Kidney epithelial cell (primary cell): ENCODE measurements around the gene REN. TPM values are rescaled to one million over a fixed set of nuclear protein-coding genes. Genes with fewer than 3 reads are reported as not detected.

Experiments used
- DNase-seq: peaks from one replicate; pipeline ENCODE4 v3.0.0-alpha.2; 2010; ENCODE audit warnings: low read depth
- H3K27me3 ChIP-seq: 2 replicates; pipeline ENCODE4 v1.6.0; 2011; ENCODE audit warnings: low read length; ENCODE audit not compliant: control insufficient read depth, insufficient read depth
- H3K36me3 ChIP-seq: 2 replicates; pipeline ENCODE4 v1.5.1; 2011; ENCODE audit warnings: low read length; ENCODE audit not compliant: control insufficient read depth, insufficient read depth
- H3K4me3 ChIP-seq: 2 replicates; pipeline ENCODE4 v1.5.1; 2011; ENCODE audit warnings: low read depth, mild to moderate bottlenecking, control low read depth, low read length
- total RNA-seq: library from RNA; depleted of rRNA; stranded (reverse); fragments of >200 nt; gene quantifications from 2 replicates; pipeline ENCODE4 v1.2.3, GENCODE V29; 2015
- TF ChIP-seq, protein P1 (sequence below): IDR thresholded peaks from 2 replicates; pipeline ENCODE4 v1.5.1; 2011; ENCODE audit warnings: mild to moderate bottlenecking, moderate library complexity, low read length, control low read depth, inconsistent platforms; ENCODE audit not compliant: insufficient read depth, poor library complexity, severe bottlenecking

The REN gene
- total RNA-seq, 1 donor from 2014 or later: 5.2 TPM

DNA sequence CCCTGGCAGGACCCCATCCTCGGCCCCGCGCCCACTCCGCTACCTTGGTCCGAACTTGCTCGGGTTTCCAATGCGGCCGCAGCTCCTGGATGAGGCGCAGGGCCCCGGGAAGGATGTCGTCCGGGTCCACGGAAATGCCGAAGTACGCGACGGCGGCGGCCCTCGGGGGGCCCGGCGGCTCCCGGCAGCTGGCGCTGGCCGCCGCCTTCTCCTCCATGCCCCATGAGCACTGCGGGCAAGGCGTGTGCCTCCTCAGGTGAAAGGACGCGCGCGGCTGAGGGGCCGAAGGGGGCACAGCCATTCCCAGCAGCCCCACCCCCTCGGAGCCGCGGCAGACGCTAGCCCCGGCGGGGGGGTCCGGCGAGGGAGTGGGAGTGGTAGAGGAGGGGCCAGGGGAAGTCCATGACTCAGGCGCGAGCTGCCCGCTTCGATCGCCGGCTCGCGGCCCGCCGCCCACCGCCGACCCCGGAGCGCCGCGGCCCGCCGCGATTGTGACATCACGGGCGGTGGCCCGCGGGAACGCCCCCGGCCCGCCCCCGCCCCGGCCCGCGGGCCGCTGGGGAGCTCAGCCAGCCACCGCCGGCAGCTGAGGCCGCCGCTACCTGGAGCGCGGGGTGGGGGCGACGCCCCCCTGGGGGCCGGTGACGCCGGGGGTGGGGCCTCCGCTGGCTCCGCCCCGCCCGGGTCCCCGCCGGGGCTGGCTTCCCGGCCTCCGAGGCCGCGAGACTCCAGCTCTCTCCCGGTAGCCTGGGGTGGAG lies 14.4 kb downstream of the REN start, which contains the start of gene ETNK2:
Gene ETNK2 (minus strand): TSS at position 493 of the 758 bp plus-strand sequence. CDS start 192 bp downstream, at position 301.
- Histone ChIP-seq H3K36me3 (no peaks in the 10 kb centered on the region), H3K4me3 (peak within 1 kb of the TSS; percentile 59), H3K27me3 (peaks cover 2% of the 10 kb centered on the region)
- DNase-seq: no peak
- TF ChIP-seq, protein P1, sequence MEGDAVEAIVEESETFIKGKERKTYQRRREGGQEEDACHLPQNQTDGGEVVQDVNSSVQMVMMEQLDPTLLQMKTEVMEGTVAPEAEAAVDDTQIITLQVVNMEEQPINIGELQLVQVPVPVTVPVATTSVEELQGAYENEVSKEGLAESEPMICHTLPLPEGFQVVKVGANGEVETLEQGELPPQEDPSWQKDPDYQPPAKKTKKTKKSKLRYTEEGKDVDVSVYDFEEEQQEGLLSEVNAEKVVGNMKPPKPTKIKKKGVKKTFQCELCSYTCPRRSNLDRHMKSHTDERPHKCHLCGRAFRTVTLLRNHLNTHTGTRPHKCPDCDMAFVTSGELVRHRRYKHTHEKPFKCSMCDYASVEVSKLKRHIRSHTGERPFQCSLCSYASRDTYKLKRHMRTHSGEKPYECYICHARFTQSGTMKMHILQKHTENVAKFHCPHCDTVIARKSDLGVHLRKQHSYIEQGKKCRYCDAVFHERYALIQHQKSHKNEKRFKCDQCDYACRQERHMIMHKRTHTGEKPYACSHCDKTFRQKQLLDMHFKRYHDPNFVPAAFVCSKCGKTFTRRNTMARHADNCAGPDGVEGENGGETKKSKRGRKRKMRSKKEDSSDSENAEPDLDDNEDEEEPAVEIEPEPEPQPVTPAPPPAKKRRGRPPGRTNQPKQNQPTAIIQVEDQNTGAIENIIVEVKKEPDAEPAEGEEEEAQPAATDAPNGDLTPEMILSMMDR: no peak

- DNase-seq: no peak
- TF ChIP-seq, protein P1: peak; percentile 6
- no peaks in the 10 kb centered on the region for H3K36me3 ChIP-seq
- H3K27me3 ChIP-seq: peaks cover 2% of the 10 kb centered on the region
- peak overlapping the region; percentile 59 for H3K4me3 ChIP-seq
Measured at GRCh38 chr1:204150702-204151551, 15.2 kb downstream of the REN start.

GRCh38 chr1:204149635-204150565 lies 16.2 kb downstream of the REN start:
- TF ChIP-seq, protein P1: no peak
- H3K4me3 ChIP-seq: no peak overlapping the region
- no peak for DNase-seq
- H3K27me3 ChIP-seq: peaks cover 2% of the 10 kb centered on the region
- H3K36me3 ChIP-seq: no peaks in the 10 kb centered on the region

GRCh38 chr1:204149107-204149506 lies 17.0 kb downstream of the REN start:
- Histone ChIP-seq H3K27me3 (peaks cover 2% of the 10 kb centered on the region), H3K4me3 (no peak overlapping the region), H3K36me3 (no peaks in the 10 kb centered on the region)
- DNase-seq: no peak
- TF ChIP-seq, protein P1: no peak
